ENCODE measurements around the gene SPDEF.

GRCh38 chr6:34560366-34561226 is 4.5 kb upstream of the SPDEF start:
- TF ChIP-seq EZH2 (IDR thresholded peaks at IDR 0.05; ENCODE audit: low read length): no peak
- TF ChIP-seq, protein P1, sequence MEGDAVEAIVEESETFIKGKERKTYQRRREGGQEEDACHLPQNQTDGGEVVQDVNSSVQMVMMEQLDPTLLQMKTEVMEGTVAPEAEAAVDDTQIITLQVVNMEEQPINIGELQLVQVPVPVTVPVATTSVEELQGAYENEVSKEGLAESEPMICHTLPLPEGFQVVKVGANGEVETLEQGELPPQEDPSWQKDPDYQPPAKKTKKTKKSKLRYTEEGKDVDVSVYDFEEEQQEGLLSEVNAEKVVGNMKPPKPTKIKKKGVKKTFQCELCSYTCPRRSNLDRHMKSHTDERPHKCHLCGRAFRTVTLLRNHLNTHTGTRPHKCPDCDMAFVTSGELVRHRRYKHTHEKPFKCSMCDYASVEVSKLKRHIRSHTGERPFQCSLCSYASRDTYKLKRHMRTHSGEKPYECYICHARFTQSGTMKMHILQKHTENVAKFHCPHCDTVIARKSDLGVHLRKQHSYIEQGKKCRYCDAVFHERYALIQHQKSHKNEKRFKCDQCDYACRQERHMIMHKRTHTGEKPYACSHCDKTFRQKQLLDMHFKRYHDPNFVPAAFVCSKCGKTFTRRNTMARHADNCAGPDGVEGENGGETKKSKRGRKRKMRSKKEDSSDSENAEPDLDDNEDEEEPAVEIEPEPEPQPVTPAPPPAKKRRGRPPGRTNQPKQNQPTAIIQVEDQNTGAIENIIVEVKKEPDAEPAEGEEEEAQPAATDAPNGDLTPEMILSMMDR (optimal IDR thresholded peaks at IDR 0.05 in 1 of 3, IDR thresholded peaks at IDR 0.05 in 1 of 3, conservative IDR thresholded peaks at IDR 0.05 in 1 of 3; ENCODE audit: extremely low read depth in 1 of 3, insufficient read depth in 2 of 3, low read length in 3 of 3): no peak
